Medulla oblongata (tissue), 1 donor: ENCODE data around the gene PRTG.

Experiments
- DNase-seq: peaks from one replicate; pipeline ENCODE4 v3.0.0-alpha.2; 2015; ENCODE audit errors: extremely low spot score

PRTG gene

DNA sequence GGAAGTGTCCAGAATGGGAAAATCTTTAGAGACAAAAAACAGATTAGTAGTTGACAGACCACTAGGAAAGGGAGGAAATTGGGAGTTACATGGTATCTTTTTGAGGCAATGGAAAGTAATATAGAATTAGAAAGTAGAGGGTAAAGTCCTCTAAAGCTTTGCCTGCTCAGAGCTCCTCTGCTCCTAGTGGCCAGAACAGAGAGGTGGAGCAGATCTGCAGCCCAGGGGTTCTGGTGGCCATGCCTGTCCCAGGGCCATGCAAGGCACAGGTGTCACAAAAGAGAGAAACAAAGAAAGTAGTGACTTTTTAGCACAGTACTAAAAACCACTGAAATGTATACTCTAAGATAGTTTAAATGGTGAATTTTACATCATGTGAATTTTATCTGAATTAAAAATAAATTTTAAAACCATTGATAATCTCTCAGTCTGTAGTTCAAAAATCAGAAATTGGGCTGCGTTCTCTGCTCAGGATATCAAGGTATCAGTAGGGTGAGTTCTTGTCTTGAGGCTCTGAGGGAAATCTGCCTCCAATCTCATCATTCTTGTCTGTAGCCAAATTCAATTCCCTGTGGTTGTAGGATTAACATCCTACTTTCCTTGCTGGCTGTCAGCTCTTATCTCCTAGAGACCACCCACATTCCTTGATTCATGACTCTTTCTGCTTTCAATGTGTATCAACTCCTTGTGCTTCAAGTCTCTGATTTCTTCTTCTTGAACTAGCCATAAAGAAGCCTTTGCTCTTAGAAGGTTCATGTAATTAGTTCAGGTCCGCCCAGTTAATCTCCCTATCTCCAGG lies 178.4 kb downstream of the PRTG start:
- no peak for DNase-seq

DNA sequence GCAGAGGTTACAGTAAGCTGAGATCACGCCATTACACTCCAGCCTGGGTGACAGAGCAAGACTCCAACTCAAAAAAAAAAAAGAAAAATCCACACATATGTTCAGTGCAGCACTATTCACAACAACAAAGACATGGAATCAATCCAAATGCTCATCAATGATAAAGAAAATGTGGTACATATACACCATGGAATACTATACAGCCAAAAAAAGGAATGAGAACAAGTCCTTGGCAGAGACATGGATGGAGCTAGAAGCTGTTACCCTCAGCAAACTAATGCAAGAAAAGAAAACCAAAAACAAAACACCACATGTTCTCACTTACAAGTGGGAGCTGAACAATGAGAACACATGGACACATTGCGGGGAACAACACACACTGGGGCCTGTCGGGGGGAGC lies 180.4 kb downstream of the PRTG start:
- no peak for DNase-seq
